HepG2 (cell line): ENCODE data around the gene GPR37. TPM values are rescaled to one million over a fixed set of nuclear protein-coding genes. Genes with fewer than 3 reads are reported as not detected.

Experiments used
- ATAC-seq: fragments of 200-7000 bp; cut with Tn5 transposase; 3 replicates; pipeline ENCODE4 v1.9.1; 2020; ENCODE audit warnings: mild to moderate bottlenecking, moderate library complexity
- BruUV-seq: library from RNA; stranded (reverse); fragments of 400-500 nt; replicated peaks from 2 replicates; lab custom pipeline; 2021; lab: Mats Ljungman, UMichigan
- CTCF ChIA-PET: fragments of 300-600 bp; formaldehyde crosslinking; extraction: SDS; loops from one replicate; lab custom pipeline; 2021; ENCODE audit warnings: low total read pairs, inconsistent platforms, low intra/inter-chr PET ratio; lab: Yijun Ruan, JAX
- POLR2A ChIA-PET: fragments of 350-600 bp; sonication (Branson Sonifier 250); formaldehyde crosslinking; loops from one replicate; lab custom pipeline; 2020; ENCODE audit warnings: antibody characterized with exemption, inconsistent platforms; lab: Yijun Ruan, JAX
- DNase-seq: peaks from one replicate; pipeline ENCODE4 v3.0.0-alpha.2; 2015; ENCODE audit warnings: low spot score
- FAIRE-seq: peaks from 3 replicates; lab custom pipeline; 2011; peaks lifted over from hg19 to GRCh38; lab: Jason Lieb, UNC
- H2AFZ ChIP-seq: one replicate; pipeline ENCODE4 v1.6.1; 2011; ENCODE audit warnings: low read length, inconsistent platforms
- H3K27ac ChIP-seq: fragments of 300-600 bp; 3 replicates; pipeline ENCODE4 v1.8.0; 2011; ENCODE audit warnings: mixed run types, mild to moderate bottlenecking, mixed read lengths, low read length, inconsistent platforms; ENCODE audit not compliant: insufficient read depth; ENCODE audit errors: extremely low read length
- H3K27me3 ChIP-seq, 2 experiments: fragments of 200-600 bp in 1 of 2; 2 replicates in 1 of 2; 3 replicates in 1 of 2; pipeline versions ENCODE4 v1.6.0 to v1.8.0; 2011; ENCODE audit warnings: low read length in 2 of 2, mild to moderate bottlenecking in 2 of 2, moderate library complexity in 2 of 2, inconsistent platforms in 1 of 2; ENCODE audit not compliant: insufficient read depth in 2 of 2, control insufficient read depth in 1 of 2
- H3K36me3 ChIP-seq, 2 experiments: fragments of 200-600 bp in 1 of 2; replicated peaks in 1 of 2; 2 replicates in 1 of 2; 3 replicates in 1 of 2; pipeline versions ENCODE4 v1.5.1 to v1.8.0; 2011; ENCODE audit warnings: low read length in 2 of 2, inconsistent platforms in 1 of 2; ENCODE audit not compliant: insufficient read depth in 2 of 2, control insufficient read depth in 1 of 2
- H3K4me1 ChIP-seq: 2 replicates; pipeline ENCODE4 v1.5.1; 2012; ENCODE audit warnings: low read length, inconsistent platforms; ENCODE audit not compliant: insufficient read depth
- H3K4me2 ChIP-seq: 2 replicates; pipeline ENCODE4 v1.6.0; 2011; ENCODE audit warnings: low read depth, low read length, inconsistent platforms
- H3K4me3 ChIP-seq, 3 experiments: fragments of 200-600 bp in 1 of 3; sonication (generic), shearing (Covaris generic) in 1 of 3; replicated peaks in 1 of 3; 2 replicates each; pipeline ENCODE4 v1.5.1; 2011 to 2016; ENCODE audit warnings: low read length in 3 of 3, inconsistent platforms in 2 of 3, low read depth in 2 of 3, mild to moderate bottlenecking in 2 of 3, control low read depth in 1 of 3, mixed read lengths in 1 of 3; ENCODE audit not compliant: insufficient read depth in 1 of 3
- H3K79me2 ChIP-seq: one replicate; pipeline ENCODE4 v1.6.1; 2011; ENCODE audit warnings: low read length, inconsistent platforms; ENCODE audit not compliant: insufficient read depth
- H3K9ac ChIP-seq: 2 replicates; pipeline ENCODE4 v1.6.0; 2011; ENCODE audit warnings: mild to moderate bottlenecking, low read depth, low read length, inconsistent platforms; ENCODE audit not compliant: insufficient read depth
- H3K9me3 ChIP-seq: 2 replicates; pipeline ENCODE4 v1.5.1; 2012; ENCODE audit warnings: mild to moderate bottlenecking, low read length
- H4K20me1 ChIP-seq: 2 replicates; pipeline ENCODE4 v1.6.0; 2011; ENCODE audit warnings: inconsistent platforms, mild to moderate bottlenecking, low read length, moderate library complexity; ENCODE audit not compliant: insufficient read depth
- BCLAF1 ChIP-seq: fragments of 450-650 bp; IDR thresholded peaks from 2 replicates; pipeline ENCODE4 v1.6.1; 2017; ENCODE audit warnings: mild to moderate bottlenecking
- GTF2F1 ChIP-seq: fragments of 150-350 bp; IDR thresholded peaks from 2 replicates; pipeline ENCODE4 v1.6.1; 2014; ENCODE audit warnings: low read length
- HDAC2 ChIP-seq: sonication (generic); formaldehyde crosslinking; IDR thresholded peaks from 2 replicates; pipeline ENCODE4 v1.4.0; 2020; ENCODE audit warnings: missing genetic modification reagents
- IRF9 ChIP-seq: sonication (generic); formaldehyde crosslinking; IDR thresholded peaks from 2 replicates; pipeline ENCODE4 v1.8.0; 2022; ENCODE audit warnings: missing genetic modification reagents, mild to moderate bottlenecking, borderline replicate concordance
- MAF1 ChIP-seq: sonication (generic); formaldehyde crosslinking; IDR thresholded peaks from 2 replicates; pipeline ENCODE4 v1.5.0; 2020; ENCODE audit warnings: missing genetic modification reagents, borderline replicate concordance
- MAFF ChIP-seq: IDR thresholded peaks from 2 replicates; pipeline ENCODE4 v1.6.1; 2011; ENCODE audit warnings: low read depth, low read length, improper control_type of control experiment
- MLLT10 ChIP-seq: sonication (generic); formaldehyde crosslinking; IDR thresholded peaks from 2 replicates; pipeline ENCODE4 v1.4.0; 2020; ENCODE audit warnings: missing genetic modification reagents
- PCBP2 ChIP-seq: fragments of 200-400 bp; formaldehyde crosslinking; optimal IDR thresholded peaks from 2 replicates; pipeline ENCODE3; 2018; ENCODE audit warnings: low read length, low read depth; ENCODE audit not compliant: poor library complexity, severe bottlenecking
- RXRA ChIP-seq: sonication (generic); formaldehyde crosslinking; IDR thresholded peaks from 2 replicates; pipeline ENCODE4 v1.5.1; 2020; ENCODE audit warnings: missing genetic modification reagents
- SOX6 ChIP-seq, 2 experiments: fragments of 450-650 bp in 1 of 2; sonication (generic) in 1 of 2; formaldehyde crosslinking in 1 of 2; IDR thresholded peaks; 2 replicates each; pipeline versions ENCODE4 v1.4.0 to v1.6.1; 2017 to 2020; ENCODE audit warnings: antibody characterized with exemption in 1 of 2, mild to moderate bottlenecking in 1 of 2, missing genetic modification reagents in 1 of 2
- ZNF644 ChIP-seq: IDR thresholded peaks from 2 replicates; pipeline ENCODE4 v1.6.1; 2016; ENCODE audit warnings: low read depth
- WGBS: methylation state at CpG from one replicate; pipeline ENCODE4 v1.1.6; 2017; ENCODE audit warnings: low lambda C conversion rate; 5-methylcytosine and 5-hydroxymethylcytosine counted together
- in situ Hi-C: cut with HindIII; loops from 2 replicates; pipeline ENCODE4 v1.10.0; 2017; ENCODE audit warnings: low pct_unique_long_range_greater_than_20kb; ENCODE audit not compliant: extremely low pct_ligation_motif_present
- intact Hi-C: fragments of 100-400 bp; cut with micrococcal nuclease; formaldehyde crosslinking; loops from one replicate; pipeline ENCODE4 v1.10.0; 2022; ENCODE audit not compliant: unreplicated experiment
- polyA plus RNA-seq, 8 experiments: library from polyadenylated mRNA; depleted of rRNA in 3 of 8; stranded (reverse) in 7 of 8; unstranded in 1 of 8; fragments of >200 nt; fragmentation: Illumina TruSeq in 4 of 8; extraction: Trizol in 4 of 8; gene quantifications; 2 replicates each; pipeline versions ENCODE4 v1.2.1 to v1.2.3, GENCODE V29; 2011 to 2016; ENCODE audit warnings: low read depth in 4 of 8, missing spikeins in 1 of 8, mixed read lengths in 1 of 8; ENCODE audit not compliant: insufficient read depth in 1 of 8
- total RNA-seq, 5 experiments: library from RNA; depleted of rRNA; stranded (reverse); fragments of >200 nt; fragmentation: Illumina TruSeq; extraction: Trizol; gene quantifications; 2 replicates each; pipeline ENCODE4 v1.2.3, GENCODE V29; 2016; ENCODE audit warnings: low read depth in 1 of 5
- TF ChIP-seq, protein P1 (sequence below): sonication (generic); formaldehyde crosslinking; IDR thresholded peaks from 2 replicates; pipeline ENCODE4 v1.4.0; 2020; ENCODE audit warnings: missing genetic modification reagents
- TF ChIP-seq, protein P2 (sequence below): sonication (generic); formaldehyde crosslinking; IDR thresholded peaks from 2 replicates; pipeline ENCODE4 v1.9.0; 2022; ENCODE audit warnings: missing genetic modification reagents, mild to moderate bottlenecking, borderline replicate concordance
- TF ChIP-seq, protein P3 (sequence below): sonication (generic); formaldehyde crosslinking; IDR thresholded peaks from 2 replicates; pipeline ENCODE4 v1.5.0; 2020; ENCODE audit warnings: missing genetic modification reagents

The GPR37 gene
- total and polyA plus RNA-seq, 2 of the 13 experiments (the other 11 are each of a cell fraction or from before 2014, with no cell fraction given) = not detected

GRCh38 chr7:124747072-124747471 is 18.5 kb downstream of the GPR37 start (continued):
- TF ChIP-seq, protein P1, sequence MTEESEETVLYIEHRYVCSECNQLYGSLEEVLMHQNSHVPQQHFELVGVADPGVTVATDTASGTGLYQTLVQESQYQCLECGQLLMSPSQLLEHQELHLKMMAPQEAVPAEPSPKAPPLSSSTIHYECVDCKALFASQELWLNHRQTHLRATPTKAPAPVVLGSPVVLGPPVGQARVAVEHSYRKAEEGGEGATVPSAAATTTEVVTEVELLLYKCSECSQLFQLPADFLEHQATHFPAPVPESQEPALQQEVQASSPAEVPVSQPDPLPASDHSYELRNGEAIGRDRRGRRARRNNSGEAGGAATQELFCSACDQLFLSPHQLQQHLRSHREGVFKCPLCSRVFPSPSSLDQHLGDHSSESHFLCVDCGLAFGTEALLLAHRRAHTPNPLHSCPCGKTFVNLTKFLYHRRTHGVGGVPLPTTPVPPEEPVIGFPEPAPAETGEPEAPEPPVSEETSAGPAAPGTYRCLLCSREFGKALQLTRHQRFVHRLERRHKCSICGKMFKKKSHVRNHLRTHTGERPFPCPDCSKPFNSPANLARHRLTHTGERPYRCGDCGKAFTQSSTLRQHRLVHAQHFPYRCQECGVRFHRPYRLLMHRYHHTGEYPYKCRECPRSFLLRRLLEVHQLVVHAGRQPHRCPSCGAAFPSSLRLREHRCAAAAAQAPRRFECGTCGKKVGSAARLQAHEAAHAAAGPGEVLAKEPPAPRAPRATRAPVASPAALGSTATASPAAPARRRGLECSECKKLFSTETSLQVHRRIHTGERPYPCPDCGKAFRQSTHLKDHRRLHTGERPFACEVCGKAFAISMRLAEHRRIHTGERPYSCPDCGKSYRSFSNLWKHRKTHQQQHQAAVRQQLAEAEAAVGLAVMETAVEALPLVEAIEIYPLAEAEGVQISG (CRISPR knock-in tag) = no peak

- Histone ChIP-seq H3K36me3 (no peaks in the 10 kb centered on the region), H3K9ac (no peak overlapping the region), H3K4me3 (no peak overlapping the region), H3K4me2 (no peak overlapping the region), H3K27ac (no peak overlapping the region), H3K79me2 (no peaks in the 10 kb centered on the region), H3K4me1 (no peaks in the 10 kb centered on the region; the same call in 1 of the 2 replicates), H2AFZ (no peak overlapping the region), H3K9me3 (no peaks in the 10 kb centered on the region), H4K20me1 (no peaks in the 10 kb centered on the region), H3K27me3 (no peaks in the 10 kb centered on the region)
- no TSS peak for BruUV-seq
- intact Hi-C loops (no loop called here), in situ Hi-C loops (no loop called here)
- WGBS = 17% methylated on average over 3 of the region's 3 CpGs
- FAIRE-seq (no peak), DNase-seq (no peak), ATAC-seq (no peak)
- POLR2A ChIA-PET = no interaction called here
- CTCF ChIA-PET = no interaction called here
- TF ChIP-seq RXRA (CRISPR knock-in tag) (no peak), MAFF (no peak), GTF2F1 (no peak), MAF1 (CRISPR knock-in tag) (no peak), IRF9 (CRISPR knock-in tag) (no peak), ZNF644 (CRISPR knock-in tag) (no peak), PCBP2 (no peak), MLLT10 (CRISPR knock-in tag) (no peak), HDAC2 (no peak), BCLAF1 (no peak), SOX6 (IDR thresholded peaks at IDR 0.05) (no peak), SOX6 (CRISPR knock-in tag; IDR thresholded peaks at IDR 0.05) (no peak)
- TF ChIP-seq, protein P2, sequence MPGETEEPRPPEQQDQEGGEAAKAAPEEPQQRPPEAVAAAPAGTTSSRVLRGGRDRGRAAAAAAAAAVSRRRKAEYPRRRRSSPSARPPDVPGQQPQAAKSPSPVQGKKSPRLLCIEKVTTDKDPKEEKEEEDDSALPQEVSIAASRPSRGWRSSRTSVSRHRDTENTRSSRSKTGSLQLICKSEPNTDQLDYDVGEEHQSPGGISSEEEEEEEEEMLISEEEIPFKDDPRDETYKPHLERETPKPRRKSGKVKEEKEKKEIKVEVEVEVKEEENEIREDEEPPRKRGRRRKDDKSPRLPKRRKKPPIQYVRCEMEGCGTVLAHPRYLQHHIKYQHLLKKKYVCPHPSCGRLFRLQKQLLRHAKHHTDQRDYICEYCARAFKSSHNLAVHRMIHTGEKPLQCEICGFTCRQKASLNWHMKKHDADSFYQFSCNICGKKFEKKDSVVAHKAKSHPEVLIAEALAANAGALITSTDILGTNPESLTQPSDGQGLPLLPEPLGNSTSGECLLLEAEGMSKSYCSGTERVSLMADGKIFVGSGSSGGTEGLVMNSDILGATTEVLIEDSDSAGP (CRISPR knock-in tag) = no peak
- TF ChIP-seq, protein P3, sequence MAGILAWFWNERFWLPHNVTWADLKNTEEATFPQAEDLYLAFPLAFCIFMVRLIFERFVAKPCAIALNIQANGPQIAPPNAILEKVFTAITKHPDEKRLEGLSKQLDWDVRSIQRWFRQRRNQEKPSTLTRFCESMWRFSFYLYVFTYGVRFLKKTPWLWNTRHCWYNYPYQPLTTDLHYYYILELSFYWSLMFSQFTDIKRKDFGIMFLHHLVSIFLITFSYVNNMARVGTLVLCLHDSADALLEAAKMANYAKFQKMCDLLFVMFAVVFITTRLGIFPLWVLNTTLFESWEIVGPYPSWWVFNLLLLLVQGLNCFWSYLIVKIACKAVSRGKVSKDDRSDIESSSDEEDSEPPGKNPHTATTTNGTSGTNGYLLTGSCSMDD = no peak
Observed at GRCh38 chr7:124738639-124739038, 27.0 kb downstream of the GPR37 start.
